SK-N-SH (cell line): ENCODE results near the gene RBM17. TPM values are rescaled to one million over a fixed set of nuclear protein-coding genes. Genes with fewer than 3 reads are reported as not detected.
"Not testable (repeated sequence)": the region's sequence is repeated elsewhere in the genome, so short reads cannot be mapped to it uniquely, and the experiment has no call there.

ENCODE experiments used
- CTCF ChIA-PET: fragments of 300-600, 350-600 bp; formaldehyde crosslinking; extraction: SDS; loops from one replicate; lab custom pipeline; 2021; lab: Yijun Ruan, JAX
- POLR2A ChIA-PET: fragments of 350-600 bp; sonication (Branson Sonifier 250); formaldehyde crosslinking; extraction: SDS; loops from one replicate; lab custom pipeline; 2020; ENCODE audit warnings: antibody characterized with exemption, inconsistent platforms; lab: Yijun Ruan, JAX
- DNase-seq: peaks from one replicate; pipeline ENCODE4 v3.0.0; 2012
- H2AFZ ChIP-seq: fragments of 200-600 bp; sonication (generic); 2 replicates; pipeline ENCODE4 v1.8.1; 2016; ENCODE audit warnings: antibody characterized with exemption, mild to moderate bottlenecking, low read depth
- H3F3A ChIP-seq: fragments of 200-600 bp; sonication (generic); replicated peaks from 2 replicates; pipeline ENCODE3; 2016; ENCODE audit warnings: antibody characterized with exemption, mild to moderate bottlenecking; ENCODE audit not compliant: insufficient read depth
- H3K27ac ChIP-seq, 2 experiments: fragments of 200-500 bp in 1 of 2; fragments of 200-600 bp in 1 of 2; sonication (Bioruptor generic) in 1 of 2; sonication (generic), shearing (Covaris generic) in 1 of 2; 2 replicates each; pipeline versions ENCODE4 v1.5.1 to v1.6.1; 2014 to 2016; ENCODE audit warnings: low read depth in 2 of 2, inconsistent platforms in 1 of 2, low read length in 1 of 2, mild to moderate bottlenecking in 1 of 2, mixed read lengths in 1 of 2
- H3K27me3 ChIP-seq: fragments of 200-600 bp; sonication (generic), shearing (Covaris generic); 2 replicates; pipeline ENCODE4 v1.6.1; 2016; ENCODE audit warnings: mixed run types; ENCODE audit not compliant: insufficient read depth
- H3K36me3 ChIP-seq, 2 experiments: fragments of 200-500 bp in 1 of 2; fragments of 200-600 bp in 1 of 2; sonication (Bioruptor generic) in 1 of 2; sonication (generic) in 1 of 2; replicated peaks in 1 of 2; 2 replicates each; pipeline versions ENCODE3 to v1.5.1; 2014 to 2016; ENCODE audit warnings: low read length in 1 of 2, mild to moderate bottlenecking in 1 of 2; ENCODE audit not compliant: insufficient read depth in 2 of 2, control insufficient read depth in 1 of 2
- H3K4me1 ChIP-seq, 2 experiments: fragments of 200-500 bp in 1 of 2; fragments of 200-600 bp in 1 of 2; sonication (Bioruptor generic) in 1 of 2; sonication (generic), shearing (Covaris generic) in 1 of 2; 2 replicates each; pipeline versions ENCODE4 v1.5.1 to v1.6.1; 2014 to 2016; ENCODE audit warnings: low read depth in 1 of 2, low read length in 1 of 2, mixed run types in 1 of 2; ENCODE audit not compliant: insufficient read depth in 2 of 2, control insufficient read depth in 1 of 2
- H3K4me2 ChIP-seq: fragments of 200-600 bp; sonication (generic), shearing (Covaris generic); 2 replicates; pipeline ENCODE4 v1.6.1; 2017; ENCODE audit warnings: mixed run types
- H3K4me3 ChIP-seq, 2 experiments: fragments of 200-500 bp in 1 of 2; fragments of 200-600 bp in 1 of 2; sonication (Bioruptor generic) in 1 of 2; sonication (generic), shearing (Covaris generic) in 1 of 2; 2 replicates each; pipeline versions ENCODE4 v1.5.1 to v1.8.1; 2014 to 2016; ENCODE audit warnings: low read depth in 2 of 2, inconsistent platforms in 1 of 2, low read length in 1 of 2, mild to moderate bottlenecking in 1 of 2, mixed read lengths in 1 of 2, moderate library complexity in 1 of 2
- H3K79me2 ChIP-seq: fragments of 200-600 bp; sonication (generic); 2 replicates; pipeline ENCODE4 v1.8.1; 2017; ENCODE audit warnings: mild to moderate bottlenecking; ENCODE audit not compliant: insufficient read depth
- H3K9ac ChIP-seq: fragments of 200-600 bp; sonication (generic); 2 replicates; pipeline ENCODE4 v1.6.1; 2017; ENCODE audit warnings: mixed run types
- H3K9me2 ChIP-seq: fragments of 200-600 bp; sonication (generic); 2 replicates; pipeline ENCODE4 v1.6.1; 2017; ENCODE audit warnings: mixed run types
- H3K9me3 ChIP-seq: fragments of 200-600 bp; sonication (generic); 2 replicates; pipeline ENCODE4 v1.6.1; 2017; ENCODE audit warnings: mixed run types, mild to moderate bottlenecking, moderate library complexity
- H4K20me1 ChIP-seq: fragments of 200-600 bp; sonication (generic); 2 replicates; pipeline ENCODE4 v1.6.1; 2017; ENCODE audit warnings: mild to moderate bottlenecking, mixed run types; ENCODE audit not compliant: insufficient read depth
- ELF1 ChIP-seq: IDR thresholded peaks from 2 replicates; pipeline ENCODE4 v1.4.0; 2012
- EZH2phosphoT487 ChIP-seq: fragments of 200-600 bp; sonication (generic); IDR thresholded peaks from 2 replicates; pipeline ENCODE4 v1.6.1; 2017; ENCODE audit warnings: low read depth, mixed run types, mild to moderate bottlenecking, antibody characterized with exemption, moderate library complexity, borderline replicate concordance
- FOSL2 ChIP-seq: IDR thresholded peaks from 2 replicates; pipeline ENCODE4 v1.4.0; 2012; ENCODE audit warnings: low read depth, mild to moderate bottlenecking, moderate library complexity, borderline replicate concordance
- FOXM1 ChIP-seq: IDR thresholded peaks from 2 replicates; pipeline ENCODE4 v1.4.0; 2012; ENCODE audit warnings: low read depth, mild to moderate bottlenecking
- IRF3 ChIP-seq: fragments of 150-350 bp; IDR thresholded peaks from 2 replicates; pipeline ENCODE4 v1.6.1; 2016; ENCODE audit warnings: mild to moderate bottlenecking, low read depth, low read length
- JUND ChIP-seq: IDR thresholded peaks from 2 replicates; pipeline ENCODE4 v1.4.0; 2012
- MEF2A ChIP-seq: IDR thresholded peaks from 2 replicates; pipeline ENCODE4 v1.4.0; 2012; ENCODE audit warnings: low read depth, borderline replicate concordance
- MXI1 ChIP-seq: IDR thresholded peaks from 2 replicates; pipeline ENCODE4 v1.6.1; 2012; ENCODE audit warnings: mild to moderate bottlenecking, low read depth, low read length, improper control_type of control experiment
- NRF1 ChIP-seq: IDR thresholded peaks from 2 replicates; pipeline ENCODE4 v1.6.1; 2012; ENCODE audit warnings: low read depth, mild to moderate bottlenecking, low read length
- PBX3 ChIP-seq: IDR thresholded peaks from 2 replicates; pipeline ENCODE4; 2012
- RAD21 ChIP-seq: IDR thresholded peaks from 2 replicates; pipeline ENCODE4 v1.6.1; 2012; ENCODE audit warnings: mild to moderate bottlenecking, low read length
- RCOR1 ChIP-seq: fragments of 150-350 bp; IDR thresholded peaks from 2 replicates; pipeline ENCODE4 v1.6.1; 2017; ENCODE audit warnings: antibody characterized with exemption, low read length
- RFX5 ChIP-seq: IDR thresholded peaks from 2 replicates; pipeline ENCODE4 v1.6.1; 2012; ENCODE audit warnings: mild to moderate bottlenecking, improper control_type of control experiment, low read length
- RXRA ChIP-seq: IDR thresholded peaks from 2 replicates; pipeline ENCODE4 v1.4.0; 2012; ENCODE audit warnings: low read depth, mild to moderate bottlenecking, borderline replicate concordance
- TAF1 ChIP-seq: IDR thresholded peaks from 2 replicates; pipeline ENCODE4 v1.6.1; 2012; ENCODE audit warnings: low read depth, mild to moderate bottlenecking, low read length, moderate library complexity, borderline replicate concordance
- TCF12 ChIP-seq: IDR thresholded peaks from 2 replicates; pipeline ENCODE4 v1.4.0; 2012
- USF1 ChIP-seq: IDR thresholded peaks from 2 replicates; pipeline ENCODE4 v1.4.0; 2012; ENCODE audit warnings: low read depth, borderline replicate concordance
- USF2 ChIP-seq: fragments of 150-350 bp; IDR thresholded peaks from 2 replicates; pipeline ENCODE4 v1.6.1; 2017; ENCODE audit warnings: antibody characterized with exemption, low read length, low read depth, borderline replicate concordance
- WGBS: methylation state at CpG from one replicate; pipeline ENCODE4 v1.1.6; 2017; ENCODE audit warnings: low lambda C conversion rate; 5-methylcytosine and 5-hydroxymethylcytosine counted together
- polyA plus RNA-seq, 3 experiments: library from polyadenylated mRNA; depleted of rRNA; stranded (reverse); fragments of >200 nt; gene quantifications; 2 replicates each; pipeline ENCODE4 v1.2.3, GENCODE V29; 2012

The RBM17 gene
- polyA plus RNA-seq, 1 of the 3 experiments (the other 2 are of a cell fraction), result 32.6 TPM

GRCh38 chr10:6107616-6108015, 18.8 kb downstream of the RBM17 start:
- H3K79me2 ChIP-seq, result peaks cover 34% of the 10 kb centered on the region
- not testable (repeated sequence) for H3K27ac ChIP-seq, H3K9ac ChIP-seq, H3K4me1 ChIP-seq, H3K9me3 ChIP-seq, H2AFZ ChIP-seq, H3K27me3 ChIP-seq, H3K9me2 ChIP-seq, H4K20me1 ChIP-seq, H3K4me3 ChIP-seq, H3K4me2 ChIP-seq, DNase-seq, H3F3A ChIP-seq
- peaks cover 68 to 82% of the 10 kb centered on the region in 2 experiments for H3K36me3 ChIP-seq
- WGBS, result 96% methylated on average over 3 of the region's 3 CpGs
- CTCF ChIA-PET, result interaction anchor here (1.2 to 6.8 kb wide), 2 partner anchors 294 to 299 kb away, joined by 5 to 75 read pairs; no protein-coding TSS in a partner anchor
- POLR2A ChIA-PET, result interaction anchor here (0.7 kb wide), 1 partner anchor 294 kb away, joined by 3 read pairs; no protein-coding TSS in a partner anchor

- POLR2A ChIA-PET, result interaction anchor here (0.7 kb wide), 1 partner anchor 294 kb away, joined by 3 read pairs; no protein-coding TSS in a partner anchor
- Histone ChIP-seq H3K9ac (no peak overlapping the region), H3K9me3 (no peaks in the 10 kb centered on the region), H2AFZ (no peak overlapping the region), H3K36me3 (peaks cover 64 to 87% of the 10 kb centered on the region in 2 experiments), H3K4me2 (no peak overlapping the region), H3F3A (peaks cover 3% of the 10 kb centered on the region), H3K9me2 (no peaks in the 10 kb centered on the region)
- CTCF ChIA-PET, result interaction anchor here (0.7 to 6.8 kb wide), 6 partner anchors 18 to 301 kb away, joined by 3 to 75 read pairs (median 4); no protein-coding TSS in a partner anchor
- no peak for DNase-seq
- TF ChIP-seq PBX3 (no peak), TCF12 (no peak), TAF1 (no peak), MXI1 (no peak), FOSL2 (no peak), USF2 (no peak), MEF2A (no peak), ELF1 (no peak), EZH2phosphoT487 (no peak), IRF3 (no peak), JUND (no peak), RXRA (no peak), RCOR1 (no peak), USF1 (no peak), RAD21 (no peak), RFX5 (no peak), NRF1 (no peak), FOXM1 (no peak)
- TF ChIP-seq, all 33 proteins: peak for 0
- WGBS, result 95% methylated on average over 6 of the region's 6 CpGs
- H3K4me1 ChIP-seq, result no peaks in the 10 kb centered on the region
- no peaks in the 10 kb centered on the region; the same call in 1 of the 2 replicates for H4K20me1 ChIP-seq
- peaks cover 29% of the 10 kb centered on the region for H3K79me2 ChIP-seq
- no peak overlapping the region for H3K4me3 ChIP-seq
- no peaks in the 10 kb centered on the region for H3K27me3 ChIP-seq
- no peak overlapping the region for H3K27ac ChIP-seq
Observed at GRCh38 chr10:6108072-6108471, 19.2 kb downstream of the RBM17 start.
